ENCODE measurements around the gene LAMB4.

DNA sequence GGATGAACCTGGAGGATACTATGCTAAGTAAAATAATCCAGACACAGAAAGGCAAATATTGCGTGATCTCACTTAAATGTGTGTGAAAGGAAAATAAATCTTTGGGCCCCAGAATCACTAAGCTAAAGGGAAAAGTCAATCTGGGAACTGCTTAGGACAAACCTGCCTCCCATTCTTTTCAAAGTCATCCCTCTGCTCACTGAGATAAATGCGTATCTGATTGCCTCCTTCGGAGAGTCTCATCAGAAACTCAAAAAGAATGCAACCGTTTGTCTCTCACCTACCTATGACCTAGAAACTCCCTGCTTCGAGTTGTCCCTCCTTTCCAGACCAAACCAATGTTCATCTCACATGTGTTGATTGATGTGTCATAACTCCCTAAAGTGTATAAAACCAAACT, 40.1 kb upstream of the LAMB4 start:
- TF ChIP-seq CTCF (IDR thresholded peaks at IDR 0.05; ENCODE audit: low read length) (no peak), EZH2phosphoT487 (IDR thresholded peaks at IDR 0.05; ENCODE audit: low read length) (no peak)
